GM12878 (cell line): ENCODE measurements around the gene BTF3. TPM values are rescaled to one million over a fixed set of nuclear protein-coding genes. Genes with fewer than 3 reads are reported as not detected.

ENCODE experiments used
- ATAC-seq: fragments of 200-7000 bp; cut with Tn5 transposase; 3 replicates; pipeline ENCODE4 v1.9.1; 2020; ENCODE audit warnings: mild to moderate bottlenecking, moderate library complexity
- BruUV-seq: library from RNA; stranded (reverse); fragments of 400-500 nt; replicated peaks from 2 replicates; lab custom pipeline; 2021; lab: Mats Ljungman, UMichigan
- CTCF ChIA-PET: fragments of 300-600 bp; sonication (Branson Sonifier 250); formaldehyde crosslinking; extraction: SDS; loops from one replicate; lab custom pipeline; 2021; ENCODE audit warnings: inconsistent platforms; lab: Yijun Ruan, JAX
- POLR2A ChIA-PET: fragments of 350-600 bp; formaldehyde crosslinking; extraction: SDS; loops from one replicate; lab custom pipeline; 2021; ENCODE audit warnings: inconsistent platforms; lab: Charles Lee
- RAD21 ChIA-PET: fragments of 300-600 bp; sonication (Branson Sonifier 250); formaldehyde crosslinking; loops from one replicate; lab custom pipeline; 2023; ENCODE audit warnings: antibody characterized with exemption; ENCODE audit not compliant: unreplicated experiment; lab: Charles Lee
- SMC1A ChIA-PET: fragments of 300-600 bp; sonication (Branson Sonifier 250); formaldehyde crosslinking; loops from one replicate; lab custom pipeline; 2023; ENCODE audit not compliant: unreplicated experiment, uncharacterized antibody; lab: Charles Lee
- DNase-seq: peaks from one replicate; pipeline ENCODE4 v3.0.0-alpha.2; 2011; ENCODE audit warnings: low read depth, low spot score
- FAIRE-seq: peaks from 3 replicates; lab custom pipeline; 2011; peaks lifted over from hg19 to GRCh38; lab: Jason Lieb, UNC
- H2AFZ ChIP-seq: 2 replicates; pipeline ENCODE4 v1.6.0; 2011; ENCODE audit warnings: low read depth, low read length, control low read depth; ENCODE audit not compliant: control insufficient read depth
- H3K27ac ChIP-seq: 2 replicates; pipeline ENCODE4 v1.5.1; 2011; ENCODE audit warnings: control low read depth; ENCODE audit not compliant: control insufficient read depth, insufficient read depth
- H3K27me3 ChIP-seq, 2 experiments: replicated peaks in 1 of 2; 2 replicates each; pipeline versions ENCODE4 v1.6.0 to v1.6.1; 2011; ENCODE audit warnings: low read length in 1 of 2; ENCODE audit not compliant: control insufficient read depth in 2 of 2, insufficient read depth in 2 of 2
- H3K36me3 ChIP-seq, 2 experiments: 2 replicates each; pipeline ENCODE4 v1.5.1; 2011; ENCODE audit warnings: low read length in 1 of 2; ENCODE audit not compliant: control insufficient read depth in 2 of 2, insufficient read depth in 2 of 2
- H3K4me1 ChIP-seq: 2 replicates; pipeline ENCODE4 v1.6.1; 2011; ENCODE audit warnings: mild to moderate bottlenecking, low read length, moderate library complexity, mixed read lengths; ENCODE audit not compliant: control insufficient read depth, insufficient read depth
- H3K4me2 ChIP-seq: 2 replicates; pipeline ENCODE4 v1.6.0; 2011; ENCODE audit warnings: control low read depth; ENCODE audit not compliant: control insufficient read depth, insufficient read depth
- H3K4me3 ChIP-seq: fragments of 200-600 bp; sonication (generic); 2 replicates; pipeline ENCODE4 v1.5.1; 2016
- H3K79me2 ChIP-seq: 2 replicates; pipeline ENCODE4 v1.6.0; 2011; ENCODE audit warnings: low read length; ENCODE audit not compliant: control insufficient read depth, insufficient read depth
- H3K9ac ChIP-seq: 2 replicates; pipeline ENCODE4 v1.8.0; 2011; ENCODE audit warnings: low read length, control low read depth, mixed read lengths; ENCODE audit not compliant: control insufficient read depth, insufficient read depth
- H3K9me3 ChIP-seq: replicated peaks from 3 replicates; pipeline ENCODE4 v1.5.1; 2011; ENCODE audit warnings: mild to moderate bottlenecking, low read length; ENCODE audit not compliant: control insufficient read depth, insufficient read depth
- H4K20me1 ChIP-seq: 2 replicates; pipeline ENCODE4 v1.6.0; 2011; ENCODE audit not compliant: control insufficient read depth, insufficient read depth
- IKZF1 ChIP-seq: fragments of 450-650 bp; conservative IDR thresholded peaks from 2 replicates; pipeline ENCODE4 v1.6.1; 2017; ENCODE audit warnings: antibody characterized with exemption, mild to moderate bottlenecking
- JUNB ChIP-seq: IDR thresholded peaks from 2 replicates; pipeline ENCODE4 v1.6.1; 2016; ENCODE audit warnings: antibody characterized with exemption, mild to moderate bottlenecking
- NFXL1 ChIP-seq: fragments of 450-650 bp; IDR thresholded peaks from 2 replicates; pipeline ENCODE4 v1.6.1; 2017; ENCODE audit warnings: antibody characterized with exemption, mild to moderate bottlenecking, borderline replicate concordance
- PAX8 ChIP-seq: fragments of 450-650 bp; IDR thresholded peaks from 2 replicates; pipeline ENCODE4 v1.6.1; 2017; ENCODE audit warnings: mild to moderate bottlenecking, moderate library complexity
- RELA ChIP-seq: fragments of 450-650 bp; IDR thresholded peaks from 2 replicates; pipeline ENCODE4 v1.8.0; 2014; ENCODE audit warnings: borderline replicate concordance; ENCODE audit not compliant: partially characterized antibody
- RFX5 ChIP-seq: IDR thresholded peaks from 2 replicates; pipeline ENCODE4 v1.6.1; 2011; ENCODE audit warnings: low read depth, low read length, improper control_type of control experiment
- ZNF384 ChIP-seq: IDR thresholded peaks from 2 replicates; pipeline ENCODE4 v1.6.1; 2012; ENCODE audit warnings: low read depth, mild to moderate bottlenecking, low read length, improper control_type of control experiment, borderline replicate concordance
- in situ Hi-C: fragments of 300-500 bp; cut with MboI; formaldehyde crosslinking; loops from 9 replicates; pipeline ENCODE4 v1.14.3; 2018; ENCODE audit warnings: mixed read lengths
- intact Hi-C: fragments of 100-400 bp; cut with micrococcal nuclease; formaldehyde crosslinking; loops from one replicate; pipeline ENCODE4 v1.14.2; 2022; ENCODE audit not compliant: unreplicated experiment
- polyA plus RNA-seq, 11 experiments: library from polyadenylated mRNA; depleted of rRNA in 4 of 11; unstranded in 6 of 11; stranded (reverse) in 5 of 11; fragments of >200 nt; fragmentation: Nextera tagmentation in 4 of 11; fragmentation: Illumina TruSeq in 1 of 11; extraction: Ambion mirVana in 4 of 11; extraction: Trizol in 1 of 11; gene quantifications; 1 replicate in 1 of 11; 2 replicates in 10 of 11; pipeline versions ENCODE4 v1.2.1 to v1.2.3, GENCODE V29; 2011 to 2016; ENCODE audit warnings: inconsistent platforms in 2 of 11, missing spikeins in 2 of 11, low read depth in 1 of 11
- total RNA-seq, 4 experiments: library from RNA; depleted of rRNA in 3 of 4; stranded (reverse); fragments of >200 nt in 3 of 4; fragmentation: Illumina TruSeq in 1 of 4; extraction: Trizol in 1 of 4; gene quantifications; 2 replicates each; pipeline versions ENCODE4 v1.2.1 to v1.2.3, GENCODE V29; 2013 to 2021
- TF ChIP-seq, protein P1 (sequence below): fragments of 150-350 bp; IDR thresholded peaks from 2 replicates; pipeline ENCODE4 v1.6.1; 2016; ENCODE audit warnings: low read depth, low read length
- TF ChIP-seq, protein P2 (sequence below): fragments of 450-650 bp; IDR thresholded peaks from 2 replicates; pipeline ENCODE4 v1.6.1; 2017; ENCODE audit warnings: low read depth, mild to moderate bottlenecking, moderate library complexity
- TF ChIP-seq, protein P3 (sequence below): IDR thresholded peaks from 2 replicates; pipeline ENCODE4 v1.6.1; 2012; ENCODE audit warnings: low read depth, low read length, improper control_type of control experiment
- TF ChIP-seq, protein P4 (sequence below): fragments of 450-650 bp; IDR thresholded peaks from 2 replicates; pipeline ENCODE4 v1.6.1; 2017; ENCODE audit warnings: mild to moderate bottlenecking, low read depth, inconsistent platforms; ENCODE audit not compliant: poor library complexity, severe bottlenecking
- TF ChIP-seq, protein P5 (sequence below): fragments of 450-650 bp; conservative IDR thresholded peaks from 2 replicates; pipeline ENCODE4 v1.6.1; 2017; ENCODE audit warnings: mild to moderate bottlenecking, moderate library complexity

The BTF3 gene
- total and polyA plus RNA-seq, 10 of the 15 experiments (the other 5 are each of a cell fraction or from before 2014, with no cell fraction given), result 492 to 1,650 (median 904) TPM

DNA sequence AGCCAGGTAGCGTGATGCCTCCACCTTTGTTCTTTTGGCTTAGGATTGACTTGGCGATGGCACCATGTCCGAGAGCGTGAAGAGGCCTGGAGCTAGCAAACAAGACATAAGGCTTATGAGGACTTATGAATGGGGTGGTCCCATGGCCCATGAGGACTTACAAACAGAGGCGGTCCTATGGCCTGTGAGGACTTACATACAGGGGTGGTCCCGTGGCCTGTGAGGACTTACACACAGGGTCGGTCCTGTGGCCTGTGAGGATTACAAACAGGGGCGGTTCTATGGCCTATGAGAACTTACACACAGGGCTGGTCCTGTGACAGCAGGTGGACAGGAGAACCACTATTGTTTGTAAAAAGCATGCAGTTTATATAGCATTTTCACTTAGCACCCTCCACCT, 28.4 kb upstream of the BTF3 start (continued):
- no peak for TF ChIP-seq NFXL1
- TF ChIP-seq, protein P1, sequence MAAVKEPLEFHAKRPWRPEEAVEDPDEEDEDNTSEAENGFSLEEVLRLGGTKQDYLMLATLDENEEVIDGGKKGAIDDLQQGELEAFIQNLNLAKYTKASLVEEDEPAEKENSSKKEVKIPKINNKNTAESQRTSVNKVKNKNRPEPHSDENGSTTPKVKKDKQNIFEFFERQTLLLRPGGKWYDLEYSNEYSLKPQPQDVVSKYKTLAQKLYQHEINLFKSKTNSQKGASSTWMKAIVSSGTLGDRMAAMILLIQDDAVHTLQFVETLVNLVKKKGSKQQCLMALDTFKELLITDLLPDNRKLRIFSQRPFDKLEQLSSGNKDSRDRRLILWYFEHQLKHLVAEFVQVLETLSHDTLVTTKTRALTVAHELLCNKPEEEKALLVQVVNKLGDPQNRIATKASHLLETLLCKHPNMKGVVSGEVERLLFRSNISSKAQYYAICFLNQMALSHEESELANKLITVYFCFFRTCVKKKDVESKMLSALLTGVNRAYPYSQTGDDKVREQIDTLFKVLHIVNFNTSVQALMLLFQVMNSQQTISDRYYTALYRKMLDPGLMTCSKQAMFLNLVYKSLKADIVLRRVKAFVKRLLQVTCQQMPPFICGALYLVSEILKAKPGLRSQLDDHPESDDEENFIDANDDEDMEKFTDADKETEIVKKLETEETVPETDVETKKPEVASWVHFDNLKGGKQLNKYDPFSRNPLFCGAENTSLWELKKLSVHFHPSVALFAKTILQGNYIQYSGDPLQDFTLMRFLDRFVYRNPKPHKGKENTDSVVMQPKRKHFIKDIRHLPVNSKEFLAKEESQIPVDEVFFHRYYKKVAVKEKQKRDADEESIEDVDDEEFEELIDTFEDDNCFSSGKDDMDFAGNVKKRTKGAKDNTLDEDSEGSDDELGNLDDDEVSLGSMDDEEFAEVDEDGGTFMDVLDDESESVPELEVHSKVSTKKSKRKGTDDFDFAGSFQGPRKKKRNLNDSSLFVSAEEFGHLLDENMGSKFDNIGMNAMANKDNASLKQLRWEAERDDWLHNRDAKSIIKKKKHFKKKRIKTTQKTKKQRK, result no peak
- TF ChIP-seq, all 136 proteins: peak for 0

DNA sequence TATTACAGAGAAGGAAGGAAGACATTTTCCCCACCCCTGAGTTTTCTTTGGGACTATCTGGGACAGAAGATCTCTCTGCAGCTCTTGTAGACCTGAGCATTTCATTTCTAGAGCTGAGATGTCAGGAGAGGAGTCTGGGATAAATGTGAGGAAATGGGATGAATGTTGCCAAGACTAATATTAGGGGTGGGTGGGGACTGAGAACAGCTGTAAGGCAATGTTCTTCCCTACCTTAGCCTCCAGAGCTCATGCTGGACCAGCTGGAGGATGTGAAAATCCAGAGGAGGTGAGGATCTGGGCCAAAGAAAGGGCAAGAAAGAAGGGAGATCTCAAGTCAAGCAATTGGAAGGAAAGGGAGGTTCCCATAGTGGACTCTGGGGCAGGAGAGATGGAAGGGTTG, 26.6 kb upstream of the BTF3 start:
- in situ Hi-C loops, result no loop called here
- intact Hi-C loops, result no loop called here
- Histone ChIP-seq H4K20me1 (no peaks in the 10 kb centered on the region), H3K4me2 (no peak overlapping the region), H3K36me3 (no peaks in the 10 kb centered on the region), H2AFZ (no peak overlapping the region), H3K9ac (no peak overlapping the region), H3K27me3 (peaks cover 0 to 2% of the 10 kb centered on the region in 2 experiments; a peak in 1 of 4 replicates), H3K27ac (no peak overlapping the region), H3K4me1 (no peaks in the 10 kb centered on the region), H3K9me3 (no peaks in the 10 kb centered on the region; the same call in 2 of the 3 replicates), H3K4me3 (no peak overlapping the region), H3K79me2 (no peaks in the 10 kb centered on the region)
- no TSS peak for BruUV-seq
- FAIRE-seq (no peak), DNase-seq (no peak), ATAC-seq (no peak)
- ChIA-PET CTCF (interaction anchor here (1.1 kb wide), 1 partner anchor 17 kb away, joined by 3 read pairs; no protein-coding TSS in a partner anchor), SMC1A (interaction anchor here (1.0 kb wide), 1 partner anchor 31 kb away, joined by 4 read pairs; no protein-coding TSS in a partner anchor), RAD21 (no interaction called here), POLR2A (no interaction called here)
- TF ChIP-seq, protein P2, sequence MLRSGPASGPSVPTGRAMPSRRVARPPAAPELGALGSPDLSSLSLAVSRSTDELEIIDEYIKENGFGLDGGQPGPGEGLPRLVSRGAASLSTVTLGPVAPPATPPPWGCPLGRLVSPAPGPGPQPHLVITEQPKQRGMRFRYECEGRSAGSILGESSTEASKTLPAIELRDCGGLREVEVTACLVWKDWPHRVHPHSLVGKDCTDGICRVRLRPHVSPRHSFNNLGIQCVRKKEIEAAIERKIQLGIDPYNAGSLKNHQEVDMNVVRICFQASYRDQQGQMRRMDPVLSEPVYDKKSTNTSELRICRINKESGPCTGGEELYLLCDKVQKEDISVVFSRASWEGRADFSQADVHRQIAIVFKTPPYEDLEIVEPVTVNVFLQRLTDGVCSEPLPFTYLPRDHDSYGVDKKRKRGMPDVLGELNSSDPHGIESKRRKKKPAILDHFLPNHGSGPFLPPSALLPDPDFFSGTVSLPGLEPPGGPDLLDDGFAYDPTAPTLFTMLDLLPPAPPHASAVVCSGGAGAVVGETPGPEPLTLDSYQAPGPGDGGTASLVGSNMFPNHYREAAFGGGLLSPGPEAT, result no peak
- no peak for TF ChIP-seq PAX8
- TF ChIP-seq JUNB, result no peak
- TF ChIP-seq, protein P3, sequence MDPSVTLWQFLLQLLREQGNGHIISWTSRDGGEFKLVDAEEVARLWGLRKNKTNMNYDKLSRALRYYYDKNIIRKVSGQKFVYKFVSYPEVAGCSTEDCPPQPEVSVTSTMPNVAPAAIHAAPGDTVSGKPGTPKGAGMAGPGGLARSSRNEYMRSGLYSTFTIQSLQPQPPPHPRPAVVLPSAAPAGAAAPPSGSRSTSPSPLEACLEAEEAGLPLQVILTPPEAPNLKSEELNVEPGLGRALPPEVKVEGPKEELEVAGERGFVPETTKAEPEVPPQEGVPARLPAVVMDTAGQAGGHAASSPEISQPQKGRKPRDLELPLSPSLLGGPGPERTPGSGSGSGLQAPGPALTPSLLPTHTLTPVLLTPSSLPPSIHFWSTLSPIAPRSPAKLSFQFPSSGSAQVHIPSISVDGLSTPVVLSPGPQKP, result no peak
- TF ChIP-seq IKZF1, result no peak
- TF ChIP-seq, protein P4, sequence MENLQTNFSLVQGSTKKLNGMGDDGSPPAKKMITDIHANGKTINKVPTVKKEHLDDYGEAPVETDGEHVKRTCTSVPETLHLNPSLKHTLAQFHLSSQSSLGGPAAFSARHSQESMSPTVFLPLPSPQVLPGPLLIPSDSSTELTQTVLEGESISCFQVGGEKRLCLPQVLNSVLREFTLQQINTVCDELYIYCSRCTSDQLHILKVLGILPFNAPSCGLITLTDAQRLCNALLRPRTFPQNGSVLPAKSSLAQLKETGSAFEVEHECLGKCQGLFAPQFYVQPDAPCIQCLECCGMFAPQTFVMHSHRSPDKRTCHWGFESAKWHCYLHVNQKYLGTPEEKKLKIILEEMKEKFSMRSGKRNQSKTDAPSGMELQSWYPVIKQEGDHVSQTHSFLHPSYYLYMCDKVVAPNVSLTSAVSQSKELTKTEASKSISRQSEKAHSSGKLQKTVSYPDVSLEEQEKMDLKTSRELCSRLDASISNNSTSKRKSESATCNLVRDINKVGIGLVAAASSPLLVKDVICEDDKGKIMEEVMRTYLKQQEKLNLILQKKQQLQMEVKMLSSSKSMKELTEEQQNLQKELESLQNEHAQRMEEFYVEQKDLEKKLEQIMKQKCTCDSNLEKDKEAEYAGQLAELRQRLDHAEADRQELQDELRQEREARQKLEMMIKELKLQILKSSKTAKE, result no peak
- TF ChIP-seq, protein P5, sequence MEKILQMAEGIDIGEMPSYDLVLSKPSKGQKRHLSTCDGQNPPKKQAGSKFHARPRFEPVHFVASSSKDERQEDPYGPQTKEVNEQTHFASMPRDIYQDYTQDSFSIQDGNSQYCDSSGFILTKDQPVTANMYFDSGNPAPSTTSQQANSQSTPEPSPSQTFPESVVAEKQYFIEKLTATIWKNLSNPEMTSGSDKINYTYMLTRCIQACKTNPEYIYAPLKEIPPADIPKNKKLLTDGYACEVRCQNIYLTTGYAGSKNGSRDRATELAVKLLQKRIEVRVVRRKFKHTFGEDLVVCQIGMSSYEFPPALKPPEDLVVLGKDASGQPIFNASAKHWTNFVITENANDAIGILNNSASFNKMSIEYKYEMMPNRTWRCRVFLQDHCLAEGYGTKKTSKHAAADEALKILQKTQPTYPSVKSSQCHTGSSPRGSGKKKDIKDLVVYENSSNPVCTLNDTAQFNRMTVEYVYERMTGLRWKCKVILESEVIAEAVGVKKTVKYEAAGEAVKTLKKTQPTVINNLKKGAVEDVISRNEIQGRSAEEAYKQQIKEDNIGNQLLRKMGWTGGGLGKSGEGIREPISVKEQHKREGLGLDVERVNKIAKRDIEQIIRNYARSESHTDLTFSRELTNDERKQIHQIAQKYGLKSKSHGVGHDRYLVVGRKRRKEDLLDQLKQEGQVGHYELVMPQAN, result no peak
- TF ChIP-seq ZNF384, result no peak
- no peak for TF ChIP-seq RELA
- TF ChIP-seq RFX5, result no peak
